GM12865 (cell line): ENCODE results near the gene FFAR2.

ENCODE experiments used
- DNase-seq: peaks from one replicate; pipeline ENCODE4 v3.0.0; 2010; ENCODE audit warnings: low read depth
- H3K4me3 ChIP-seq: 2 replicates; pipeline ENCODE4 v1.5.1; 2011; ENCODE audit warnings: mild to moderate bottlenecking, low read depth, low read length, control low read depth
- TF ChIP-seq, protein P1 (sequence below): IDR thresholded peaks from 2 replicates; pipeline ENCODE4 v1.5.1; 2011; ENCODE audit warnings: low read length, control low read depth, low read depth, inconsistent platforms; ENCODE audit not compliant: insufficient read depth; ENCODE audit errors: missing control alignments

The FFAR2 gene

DNA sequence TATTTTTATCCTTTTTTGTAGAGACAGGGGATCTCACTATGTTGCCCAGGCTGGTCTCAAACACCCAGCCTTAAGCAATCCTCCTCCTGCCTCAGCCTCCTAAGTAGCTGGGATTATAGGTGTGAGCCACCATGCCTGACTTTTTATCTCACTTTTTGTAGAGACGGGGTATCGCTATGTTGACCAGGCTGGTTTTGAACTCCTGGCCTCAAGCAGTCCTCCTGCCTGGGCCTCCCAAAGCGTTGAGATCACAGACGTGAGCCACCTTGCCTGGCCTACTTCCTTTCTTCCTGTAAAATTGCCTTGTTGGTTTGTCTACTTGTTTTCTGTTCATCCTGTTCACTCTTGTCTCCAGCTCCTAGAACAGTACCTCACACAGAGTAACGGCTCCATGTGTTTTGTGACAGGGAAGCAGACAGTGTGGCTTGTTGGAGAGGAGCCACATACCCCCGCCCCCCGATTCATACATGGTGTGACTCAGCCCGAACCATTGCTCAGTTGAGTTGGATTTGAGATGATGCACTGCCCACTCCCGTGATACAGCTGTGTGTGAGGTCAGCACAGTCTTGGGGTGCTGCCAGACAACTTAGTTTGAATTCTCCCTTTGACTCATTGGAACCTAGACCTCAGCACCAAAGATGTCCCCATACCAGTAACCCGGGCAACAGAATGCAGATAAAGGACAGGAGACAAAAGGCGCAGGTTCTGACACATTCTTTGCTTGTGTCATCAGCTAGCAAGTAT, 43.0 kb upstream of the FFAR2 start:
- DNase-seq: peak; percentile 96
- TF ChIP-seq, protein P1, sequence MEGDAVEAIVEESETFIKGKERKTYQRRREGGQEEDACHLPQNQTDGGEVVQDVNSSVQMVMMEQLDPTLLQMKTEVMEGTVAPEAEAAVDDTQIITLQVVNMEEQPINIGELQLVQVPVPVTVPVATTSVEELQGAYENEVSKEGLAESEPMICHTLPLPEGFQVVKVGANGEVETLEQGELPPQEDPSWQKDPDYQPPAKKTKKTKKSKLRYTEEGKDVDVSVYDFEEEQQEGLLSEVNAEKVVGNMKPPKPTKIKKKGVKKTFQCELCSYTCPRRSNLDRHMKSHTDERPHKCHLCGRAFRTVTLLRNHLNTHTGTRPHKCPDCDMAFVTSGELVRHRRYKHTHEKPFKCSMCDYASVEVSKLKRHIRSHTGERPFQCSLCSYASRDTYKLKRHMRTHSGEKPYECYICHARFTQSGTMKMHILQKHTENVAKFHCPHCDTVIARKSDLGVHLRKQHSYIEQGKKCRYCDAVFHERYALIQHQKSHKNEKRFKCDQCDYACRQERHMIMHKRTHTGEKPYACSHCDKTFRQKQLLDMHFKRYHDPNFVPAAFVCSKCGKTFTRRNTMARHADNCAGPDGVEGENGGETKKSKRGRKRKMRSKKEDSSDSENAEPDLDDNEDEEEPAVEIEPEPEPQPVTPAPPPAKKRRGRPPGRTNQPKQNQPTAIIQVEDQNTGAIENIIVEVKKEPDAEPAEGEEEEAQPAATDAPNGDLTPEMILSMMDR: no peak
- H3K4me3 ChIP-seq: no peak overlapping the region

DNA sequence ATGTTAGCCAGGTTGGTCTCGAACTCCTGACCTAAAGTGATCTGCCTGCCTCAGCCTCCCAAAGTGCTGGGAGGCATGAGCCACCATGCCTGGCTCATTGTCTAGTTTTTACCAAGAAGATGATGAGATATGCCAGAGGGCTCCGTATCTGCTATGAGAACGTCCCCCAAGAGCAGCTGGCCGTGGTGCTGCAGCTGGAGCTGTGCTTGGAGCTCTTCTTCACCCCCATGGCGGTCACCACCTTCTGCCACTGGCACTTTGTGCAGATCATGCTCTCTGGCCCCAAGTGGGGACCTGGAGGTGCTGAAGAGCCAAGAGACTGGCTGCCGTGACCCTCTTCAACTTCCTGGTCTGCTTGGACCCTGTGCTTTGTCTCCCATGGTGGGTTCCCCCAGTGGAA, 40.4 kb upstream of the FFAR2 start:
- DNase-seq: no peak
- no peak overlapping the region for H3K4me3 ChIP-seq
- TF ChIP-seq, protein P1: no peak

DNA sequence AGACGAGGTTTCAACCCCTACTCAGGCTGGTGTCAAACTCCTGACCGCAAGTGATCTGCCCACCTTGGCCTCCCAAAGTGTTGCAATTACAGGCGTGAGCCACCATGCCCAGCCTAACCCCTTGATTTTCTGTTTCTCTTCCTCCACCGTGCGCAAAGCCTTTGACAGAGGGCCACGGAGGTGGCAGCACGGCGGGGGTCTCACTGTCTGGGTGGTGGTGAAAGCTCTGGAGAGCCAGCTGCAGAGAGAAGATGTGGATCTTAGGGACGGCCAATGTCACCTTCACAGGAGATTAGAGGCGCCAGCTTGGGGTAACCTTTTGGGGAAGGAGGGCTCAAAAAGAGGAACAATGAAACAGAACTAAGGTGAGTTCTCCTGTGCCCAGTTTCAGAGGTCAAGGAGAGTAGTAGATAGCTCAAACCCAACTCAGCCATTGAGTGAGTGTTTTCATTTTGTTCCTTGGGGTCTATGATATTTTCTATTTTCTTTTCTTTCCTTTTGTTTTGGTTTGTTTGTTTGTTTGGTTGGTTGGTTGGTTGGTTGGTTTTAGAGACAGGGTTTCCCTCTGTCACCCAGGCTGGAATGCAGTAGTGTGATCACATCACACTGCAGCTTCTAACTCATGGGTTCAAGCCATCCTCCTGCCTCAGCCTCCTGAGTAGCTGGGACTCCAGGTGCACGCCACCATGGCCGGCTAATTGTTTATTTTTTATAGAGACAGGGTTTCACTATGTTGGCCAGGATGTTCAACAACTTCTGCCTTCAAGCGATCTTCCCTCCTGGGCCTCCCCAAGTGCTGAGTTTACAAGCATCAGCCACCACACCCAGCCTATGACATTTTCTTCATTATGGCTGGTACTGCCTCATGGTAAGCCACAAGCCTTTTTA, 39.5 kb upstream of the FFAR2 start:
- peak overlapping the region; percentile 49 for H3K4me3 ChIP-seq
- TF ChIP-seq, protein P1: no peak
- DNase-seq: peak; percentile 87

GRCh38 chr19:35409191-35409590, 38.9 kb upstream of the FFAR2 start:
- DNase-seq: no peak
- peak overlapping the region; percentile 49 for H3K4me3 ChIP-seq
- TF ChIP-seq, protein P1: no peak

DNA sequence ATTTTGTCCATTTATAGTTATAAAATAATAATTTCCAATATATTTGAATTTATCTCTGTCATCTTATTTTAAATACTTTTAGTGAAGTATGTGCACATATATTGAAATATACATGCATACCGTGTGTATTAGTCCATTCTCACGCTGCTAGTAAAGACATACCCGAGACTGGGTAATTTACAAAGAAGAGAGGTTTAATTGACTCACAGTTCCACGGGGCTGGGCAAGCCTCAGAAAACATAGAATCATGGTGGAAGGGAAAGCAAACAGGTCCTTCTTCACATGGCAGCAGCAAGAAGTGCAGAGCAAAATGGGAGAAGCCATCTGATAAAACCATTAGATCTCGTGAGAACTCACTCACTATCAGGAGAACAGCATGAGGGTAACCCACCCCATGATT, 37.6 kb upstream of the FFAR2 start:
- H3K4me3 ChIP-seq: peak overlapping the region; percentile 49
- DNase-seq: no peak
- TF ChIP-seq, protein P1: no peak

DNA sequence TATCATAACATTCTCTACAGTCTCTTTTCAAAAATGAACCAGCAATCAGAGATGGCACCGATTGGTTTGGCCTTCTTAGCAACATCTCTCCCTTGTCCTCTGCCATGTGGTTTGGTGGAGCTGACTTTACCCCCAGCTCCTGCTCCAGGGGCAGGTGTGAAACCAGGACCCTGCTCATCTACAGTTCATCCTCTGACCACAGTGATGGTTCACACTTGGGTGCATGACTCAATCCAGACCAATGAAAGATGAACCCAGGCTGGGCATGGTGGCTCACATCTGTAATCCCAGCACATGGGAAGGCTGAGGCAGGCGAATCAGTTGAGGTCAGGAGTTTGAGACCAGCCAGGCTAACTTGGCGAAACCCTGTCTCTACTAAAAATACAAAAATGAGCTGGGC, 33.6 kb upstream of the FFAR2 start:
- TF ChIP-seq, protein P1: no peak
- H3K4me3 ChIP-seq: no peak overlapping the region
- no peak for DNase-seq
